IMR-90 (cell line): ENCODE results near the gene IQCK.

Experiments used
- BHLHE40 ChIP-seq: fragments of 150-350 bp; IDR thresholded peaks from 2 replicates; pipeline ENCODE4 v1.6.1; 2016; ENCODE audit warnings: mild to moderate bottlenecking, low read depth, low read length
- MAZ ChIP-seq: IDR thresholded peaks from 2 replicates; pipeline ENCODE4 v1.6.1; 2012; ENCODE audit warnings: low read depth, mild to moderate bottlenecking, low read length, improper control_type of control experiment, moderate library complexity, borderline replicate concordance
- POLR2A ChIP-seq: IDR thresholded peaks from 2 replicates; pipeline ENCODE4 v1.6.1; 2012; ENCODE audit warnings: mild to moderate bottlenecking, low read depth, low read length
- RAD21 ChIP-seq: IDR thresholded peaks from 2 replicates; pipeline ENCODE4 v1.6.1; 2012; ENCODE audit warnings: low read length, improper control_type of control experiment
- RFX5 ChIP-seq: IDR thresholded peaks from 2 replicates; pipeline ENCODE4 v1.8.0; 2012; ENCODE audit warnings: low read depth, mild to moderate bottlenecking, low read length, moderate library complexity
- TF ChIP-seq, protein P1 (sequence below): conservative IDR thresholded peaks from 2 replicates; pipeline ENCODE4 v1.5.1; 2012; ENCODE audit warnings: mild to moderate bottlenecking, low read depth, low read length, improper control_type of control experiment

DNA sequence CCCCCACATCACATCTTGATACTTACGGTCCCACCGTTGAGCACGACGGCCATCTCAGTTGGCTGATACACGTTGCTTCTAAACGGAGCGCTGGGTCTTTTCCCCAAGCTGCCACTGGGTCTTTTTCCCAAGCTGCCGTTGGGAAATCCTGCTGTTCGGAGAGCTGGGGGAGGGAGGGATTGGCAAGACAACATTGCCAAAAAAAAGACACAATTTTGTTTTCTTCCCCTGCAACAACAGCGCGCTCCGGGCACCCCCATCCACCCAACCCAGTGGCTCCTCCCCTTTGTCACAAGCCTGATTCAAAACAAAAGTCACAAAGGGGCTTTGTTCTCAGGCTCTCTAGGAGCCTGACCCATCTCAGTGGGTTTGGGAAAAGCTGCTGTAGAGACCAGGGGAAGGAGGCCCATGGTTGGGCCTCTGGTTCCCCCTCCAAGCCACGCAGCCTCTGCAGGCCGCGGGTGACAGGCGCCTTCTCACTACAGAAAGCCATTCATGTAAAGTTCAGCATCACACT is 143.8 kb downstream of the IQCK start:
- TF ChIP-seq RAD21 (no peak), MAZ (no peak), RFX5 (no peak), POLR2A (no peak), BHLHE40 (no peak)
- TF ChIP-seq, protein P1, sequence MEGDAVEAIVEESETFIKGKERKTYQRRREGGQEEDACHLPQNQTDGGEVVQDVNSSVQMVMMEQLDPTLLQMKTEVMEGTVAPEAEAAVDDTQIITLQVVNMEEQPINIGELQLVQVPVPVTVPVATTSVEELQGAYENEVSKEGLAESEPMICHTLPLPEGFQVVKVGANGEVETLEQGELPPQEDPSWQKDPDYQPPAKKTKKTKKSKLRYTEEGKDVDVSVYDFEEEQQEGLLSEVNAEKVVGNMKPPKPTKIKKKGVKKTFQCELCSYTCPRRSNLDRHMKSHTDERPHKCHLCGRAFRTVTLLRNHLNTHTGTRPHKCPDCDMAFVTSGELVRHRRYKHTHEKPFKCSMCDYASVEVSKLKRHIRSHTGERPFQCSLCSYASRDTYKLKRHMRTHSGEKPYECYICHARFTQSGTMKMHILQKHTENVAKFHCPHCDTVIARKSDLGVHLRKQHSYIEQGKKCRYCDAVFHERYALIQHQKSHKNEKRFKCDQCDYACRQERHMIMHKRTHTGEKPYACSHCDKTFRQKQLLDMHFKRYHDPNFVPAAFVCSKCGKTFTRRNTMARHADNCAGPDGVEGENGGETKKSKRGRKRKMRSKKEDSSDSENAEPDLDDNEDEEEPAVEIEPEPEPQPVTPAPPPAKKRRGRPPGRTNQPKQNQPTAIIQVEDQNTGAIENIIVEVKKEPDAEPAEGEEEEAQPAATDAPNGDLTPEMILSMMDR: no peak
